HL-60 (cell line): Measurements from ENCODE around the gene IMP3.

Source experiments
- DNase-seq, 2 experiments: peaks; one replicate each; pipeline ENCODE4 v3.0.0-alpha.2; 2010 to 2020; ENCODE audit warnings: low read depth in 1 of 2, low spot score in 1 of 2
- H3K27ac ChIP-seq: fragments of 250-450 bp; sonication (Bioruptor Pico); replicated peaks from 2 replicates; pipeline ENCODE4 v1.5.1; 2020; ENCODE audit warnings: mild to moderate bottlenecking, moderate library complexity
- H3K27me3 ChIP-seq: fragments of 250-450 bp; sonication (Bioruptor Pico); 2 replicates; pipeline ENCODE4 v1.5.1; 2021; ENCODE audit warnings: mild to moderate bottlenecking, moderate library complexity; ENCODE audit not compliant: insufficient read depth, poor library complexity, severe bottlenecking
- H3K4me3 ChIP-seq: replicated peaks from 2 replicates; pipeline ENCODE4 v1.5.1; 2011; ENCODE audit warnings: mild to moderate bottlenecking, control low read depth, low read length; ENCODE audit not compliant: insufficient read depth
- GABPA ChIP-seq: IDR thresholded peaks from 2 replicates; pipeline ENCODE4 v1.6.1; 2012; ENCODE audit warnings: low read depth
- POLR2AphosphoS5 ChIP-seq: IDR thresholded peaks from 2 replicates; pipeline ENCODE4 v1.6.1; 2012; ENCODE audit warnings: low read depth
- SPI1 ChIP-seq: IDR thresholded peaks from 2 replicates; pipeline ENCODE4 v1.6.1; 2012; ENCODE audit warnings: low read depth, mild to moderate bottlenecking, borderline replicate concordance
- TF ChIP-seq, protein P1 (sequence below): IDR thresholded peaks from one replicate; pipeline ENCODE4 v1.5.1; 2011; ENCODE audit warnings: low read length, control low read depth, inconsistent platforms; ENCODE audit not compliant: insufficient read depth
- TF ChIP-seq, protein P2 (sequence below): IDR thresholded peaks from 2 replicates; pipeline ENCODE4 v1.6.1; 2012; ENCODE audit warnings: low read depth; ENCODE audit not compliant: insufficient replicate concordance

Gene IMP3

GRCh38 chr15:75646112-75646943, 6.3 kb upstream of the IMP3 start:
- Histone ChIP-seq H3K27ac (no peak overlapping the region), H3K27me3 (no peaks in the 10 kb centered on the region), H3K4me3 (peak overlapping the region; percentile 85)
- no peak for DNase-seq
- TF ChIP-seq, protein P1, sequence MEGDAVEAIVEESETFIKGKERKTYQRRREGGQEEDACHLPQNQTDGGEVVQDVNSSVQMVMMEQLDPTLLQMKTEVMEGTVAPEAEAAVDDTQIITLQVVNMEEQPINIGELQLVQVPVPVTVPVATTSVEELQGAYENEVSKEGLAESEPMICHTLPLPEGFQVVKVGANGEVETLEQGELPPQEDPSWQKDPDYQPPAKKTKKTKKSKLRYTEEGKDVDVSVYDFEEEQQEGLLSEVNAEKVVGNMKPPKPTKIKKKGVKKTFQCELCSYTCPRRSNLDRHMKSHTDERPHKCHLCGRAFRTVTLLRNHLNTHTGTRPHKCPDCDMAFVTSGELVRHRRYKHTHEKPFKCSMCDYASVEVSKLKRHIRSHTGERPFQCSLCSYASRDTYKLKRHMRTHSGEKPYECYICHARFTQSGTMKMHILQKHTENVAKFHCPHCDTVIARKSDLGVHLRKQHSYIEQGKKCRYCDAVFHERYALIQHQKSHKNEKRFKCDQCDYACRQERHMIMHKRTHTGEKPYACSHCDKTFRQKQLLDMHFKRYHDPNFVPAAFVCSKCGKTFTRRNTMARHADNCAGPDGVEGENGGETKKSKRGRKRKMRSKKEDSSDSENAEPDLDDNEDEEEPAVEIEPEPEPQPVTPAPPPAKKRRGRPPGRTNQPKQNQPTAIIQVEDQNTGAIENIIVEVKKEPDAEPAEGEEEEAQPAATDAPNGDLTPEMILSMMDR = no peak
- peak; percentile 9; the same call in 1 of the 2 replicates for TF ChIP-seq SPI1
- TF ChIP-seq, protein P2, sequence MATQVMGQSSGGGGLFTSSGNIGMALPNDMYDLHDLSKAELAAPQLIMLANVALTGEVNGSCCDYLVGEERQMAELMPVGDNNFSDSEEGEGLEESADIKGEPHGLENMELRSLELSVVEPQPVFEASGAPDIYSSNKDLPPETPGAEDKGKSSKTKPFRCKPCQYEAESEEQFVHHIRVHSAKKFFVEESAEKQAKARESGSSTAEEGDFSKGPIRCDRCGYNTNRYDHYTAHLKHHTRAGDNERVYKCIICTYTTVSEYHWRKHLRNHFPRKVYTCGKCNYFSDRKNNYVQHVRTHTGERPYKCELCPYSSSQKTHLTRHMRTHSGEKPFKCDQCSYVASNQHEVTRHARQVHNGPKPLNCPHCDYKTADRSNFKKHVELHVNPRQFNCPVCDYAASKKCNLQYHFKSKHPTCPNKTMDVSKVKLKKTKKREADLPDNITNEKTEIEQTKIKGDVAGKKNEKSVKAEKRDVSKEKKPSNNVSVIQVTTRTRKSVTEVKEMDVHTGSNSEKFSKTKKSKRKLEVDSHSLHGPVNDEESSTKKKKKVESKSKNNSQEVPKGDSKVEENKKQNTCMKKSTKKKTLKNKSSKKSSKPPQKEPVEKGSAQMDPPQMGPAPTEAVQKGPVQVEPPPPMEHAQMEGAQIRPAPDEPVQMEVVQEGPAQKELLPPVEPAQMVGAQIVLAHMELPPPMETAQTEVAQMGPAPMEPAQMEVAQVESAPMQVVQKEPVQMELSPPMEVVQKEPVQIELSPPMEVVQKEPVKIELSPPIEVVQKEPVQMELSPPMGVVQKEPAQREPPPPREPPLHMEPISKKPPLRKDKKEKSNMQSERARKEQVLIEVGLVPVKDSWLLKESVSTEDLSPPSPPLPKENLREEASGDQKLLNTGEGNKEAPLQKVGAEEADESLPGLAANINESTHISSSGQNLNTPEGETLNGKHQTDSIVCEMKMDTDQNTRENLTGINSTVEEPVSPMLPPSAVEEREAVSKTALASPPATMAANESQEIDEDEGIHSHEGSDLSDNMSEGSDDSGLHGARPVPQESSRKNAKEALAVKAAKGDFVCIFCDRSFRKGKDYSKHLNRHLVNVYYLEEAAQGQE = no peak

DNA sequence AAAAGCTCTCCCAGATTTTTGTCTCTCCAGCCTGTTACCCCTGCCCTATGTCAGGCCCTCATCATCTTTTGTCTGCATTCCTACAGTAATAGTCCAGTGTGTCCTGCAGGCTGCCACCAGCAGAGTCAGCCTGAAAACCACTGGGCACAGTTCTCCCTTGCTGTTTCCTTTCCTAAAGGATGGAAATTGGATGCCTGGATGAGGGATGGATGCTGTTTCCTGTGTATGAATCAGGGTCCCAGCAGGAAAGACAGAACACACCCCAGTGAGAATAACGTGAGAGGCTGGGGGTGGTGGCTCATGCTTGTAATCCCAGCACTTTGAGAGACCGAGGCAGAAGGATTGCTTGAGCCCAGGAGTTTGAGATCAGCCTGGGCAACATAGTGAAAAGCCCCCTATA, 4.4 kb upstream of the IMP3 start:
- H3K27ac ChIP-seq = no peak overlapping the region

GRCh38 chr15:75641603-75642002, 1.6 kb upstream of the IMP3 start:
- Histone ChIP-seq H3K4me3 (no peak overlapping the region), H3K27me3 (no peaks in the 10 kb centered on the region), H3K27ac (no peak overlapping the region)
- TF ChIP-seq, protein P2 = no peak
- TF ChIP-seq GABPA = no peak
- no peak for TF ChIP-seq POLR2AphosphoS5
- TF ChIP-seq, protein P1 = no peak
- no peak for TF ChIP-seq SPI1
- no peak for DNase-seq

More for the DNA sequence above, 4.4 kb upstream of the IMP3 start:
- no peak overlapping the region for H3K4me3 ChIP-seq
- TF ChIP-seq, protein P1 = no peak
- TF ChIP-seq SPI1 (no peak), GABPA (no peak)
- TF ChIP-seq, protein P2 = no peak
- no peak for DNase-seq
- H3K27me3 ChIP-seq = no peaks in the 10 kb centered on the region
